ENCODE data around the gene SIN3B.

The SIN3B gene

GRCh38 chr19:16824658-16825311 lies 4.4 kb upstream of the SIN3B start:
- no peak for DNase-seq

GRCh38 chr19:16825312-16826052 lies 3.7 kb upstream of the SIN3B start:
- DNase-seq, result peak; percentile 11

- DNase-seq, result peak; percentile 14
Measured at GRCh38 chr19:16829822-16830289, 658 bp downstream of the SIN3B start.

GRCh38 chr19:16830679-16831078 lies 1.5 kb downstream of the SIN3B start:
- DNase-seq, result no peak

- no peak for DNase-seq
Measured at GRCh38 chr19:16831531-16831930, 2.3 kb downstream of the SIN3B start.

GRCh38 chr19:16834747-16835146 lies 5.5 kb downstream of the SIN3B start:
- no peak for DNase-seq

- no peak for DNase-seq
Measured at GRCh38 chr19:16836115-16837034, 7.2 kb downstream of the SIN3B start.

GRCh38 chr19:16837035-16837362 lies 7.8 kb downstream of the SIN3B start:
- no peak for DNase-seq

- DNase-seq, result no peak
Measured at GRCh38 chr19:16841391-16841926, 12.3 kb downstream of the SIN3B start.

GRCh38 chr19:16846901-16847300 lies 17.7 kb downstream of the SIN3B start:
- DNase-seq, result no peak

- no peak for DNase-seq
Measured at GRCh38 chr19:16847430-16847829, 18.2 kb downstream of the SIN3B start.

- no peak for DNase-seq
Measured at GRCh38 chr19:16849168-16849567, 20.0 kb downstream of the SIN3B start.

- DNase-seq, result no peak
Measured at GRCh38 chr19:16850133-16850532, 20.9 kb downstream of the SIN3B start.

- DNase-seq, result no peak
Measured at GRCh38 chr19:16851031-16851712, 22.0 kb downstream of the SIN3B start.

GRCh38 chr19:16853066-16853465 lies 23.9 kb downstream of the SIN3B start:
- no peak for DNase-seq

GRCh38 chr19:16856091-16856490 lies 26.9 kb downstream of the SIN3B start:
- no peak for DNase-seq

GRCh38 chr19:16859626-16860025 lies 30.4 kb downstream of the SIN3B start:
- DNase-seq, result no peak

GRCh38 chr19:16860118-16860517 lies 30.9 kb downstream of the SIN3B start:
- no peak for DNase-seq

- no peak for DNase-seq
Measured at GRCh38 chr19:16861011-16861410, 31.8 kb downstream of the SIN3B start.

GRCh38 chr19:16861834-16862233 lies 32.6 kb downstream of the SIN3B start:
- no peak for DNase-seq

GRCh38 chr19:16862826-16863415 lies 33.7 kb downstream of the SIN3B start:
- no peak for DNase-seq

GRCh38 chr19:16867211-16867610 lies 38.0 kb downstream of the SIN3B start:
- no peak for DNase-seq

All from retina (tissue), 1 donor.